GM12892 (cell line): Measurements from ENCODE around the gene MDM4.

Experiments
- POLR2A ChIP-seq: IDR thresholded peaks from 2 replicates; pipeline ENCODE4 v1.6.1; 2011; ENCODE audit warnings: low read depth, low read length, control low read depth
- POLR2AphosphoS5 ChIP-seq: IDR thresholded peaks from 2 replicates; pipeline ENCODE4 v1.6.1; 2011; ENCODE audit warnings: low read depth, low read length, control low read depth

DNA sequence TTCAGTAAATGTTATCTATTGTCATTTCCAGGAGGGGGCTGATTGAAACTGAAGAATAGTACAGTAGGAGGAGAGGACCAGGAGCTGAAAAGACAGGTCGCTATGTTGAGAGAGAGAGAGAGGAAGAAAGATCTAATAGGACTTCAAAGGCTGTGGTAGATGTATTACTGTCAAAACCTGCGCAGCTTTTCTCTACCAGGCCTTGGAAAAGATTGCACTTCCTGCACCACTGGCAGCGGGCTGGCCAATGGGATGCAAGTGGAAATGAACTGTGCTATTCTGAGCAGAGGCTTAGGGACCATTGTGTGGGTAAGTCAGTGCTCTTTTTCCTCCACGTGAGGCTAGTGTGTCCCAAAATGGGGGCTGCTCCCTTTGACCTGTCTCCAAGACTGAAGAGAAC is 47.1 kb downstream of the MDM4 start:
- TF ChIP-seq POLR2AphosphoS5 (no peak), POLR2A (no peak)
